GM21528 (cell line): ENCODE data around the gene TMEM44.
"Not testable (repeated sequence)": the region's sequence is repeated elsewhere in the genome, so short reads cannot be mapped to it uniquely, and the experiment has no call there.

Experiments used
- ATAC-seq: cut with Tn5 transposase; IDR thresholded peaks from one replicate; pipeline ENCODE4 v1.9.1; 2021; ENCODE audit warnings: mild to moderate bottlenecking, moderate library complexity; ENCODE audit not compliant: unreplicated experiment, low FRiP score

TMEM44 gene

GRCh38 chr3:194647747-194648146 lies 14.5 kb upstream of the TMEM44 start:
- ATAC-seq = no peak

- no peak for ATAC-seq
Measured at GRCh38 chr3:194642769-194643168, 9.6 kb upstream of the TMEM44 start.

GRCh38 chr3:194640829-194641228 lies 7.6 kb upstream of the TMEM44 start:
- ATAC-seq = no peak

GRCh38 chr3:194638991-194639605 lies 5.9 kb upstream of the TMEM44 start:
- ATAC-seq = no peak

GRCh38 chr3:194637541-194638400 lies 4.6 kb upstream of the TMEM44 start:
- no peak for ATAC-seq

GRCh38 chr3:194637066-194637465 lies 3.8 kb upstream of the TMEM44 start:
- ATAC-seq = no peak

GRCh38 chr3:194632809-194633348 lies 340 bp downstream of the TMEM44 start:
- peak; percentile 59 for ATAC-seq

GRCh38 chr3:194632226-194632808 lies 902 bp downstream of the TMEM44 start:
- no peak for ATAC-seq

GRCh38 chr3:194631696-194632095 lies 1.5 kb downstream of the TMEM44 start:
- no peak for ATAC-seq

- ATAC-seq = not testable (repeated sequence)
Measured at GRCh38 chr3:194630681-194631080, 2.5 kb downstream of the TMEM44 start.

- ATAC-seq = no peak
Measured at GRCh38 chr3:194624956-194625355, 8.3 kb downstream of the TMEM44 start.

GRCh38 chr3:194623449-194624290 lies 9.5 kb downstream of the TMEM44 start:
- no peak for ATAC-seq

- no peak for ATAC-seq
Measured at GRCh38 chr3:194622621-194623340, 10.4 kb downstream of the TMEM44 start.

GRCh38 chr3:194621947-194622346 lies 11.3 kb downstream of the TMEM44 start:
- ATAC-seq = no peak

- ATAC-seq = no peak
Measured at GRCh38 chr3:194620196-194620595, 13.0 kb downstream of the TMEM44 start.

GRCh38 chr3:194619741-194620140 lies 13.5 kb downstream of the TMEM44 start:
- no peak for ATAC-seq

GRCh38 chr3:194618858-194619608 lies 14.2 kb downstream of the TMEM44 start:
- ATAC-seq = no peak

GRCh38 chr3:194617827-194618226 lies 15.4 kb downstream of the TMEM44 start:
- no peak for ATAC-seq

- ATAC-seq = no peak
Measured at GRCh38 chr3:194617143-194617671, 16.0 kb downstream of the TMEM44 start.
